Measurements from ENCODE around the gene ZMIZ2. TPM values are rescaled to one million over a fixed set of nuclear protein-coding genes. Genes with fewer than 3 reads are reported as not detected.

ZMIZ2 gene
- total and polyA plus RNA-seq, 7 donors = 11.7 to 32.9 (median 25.0) TPM

DNA sequence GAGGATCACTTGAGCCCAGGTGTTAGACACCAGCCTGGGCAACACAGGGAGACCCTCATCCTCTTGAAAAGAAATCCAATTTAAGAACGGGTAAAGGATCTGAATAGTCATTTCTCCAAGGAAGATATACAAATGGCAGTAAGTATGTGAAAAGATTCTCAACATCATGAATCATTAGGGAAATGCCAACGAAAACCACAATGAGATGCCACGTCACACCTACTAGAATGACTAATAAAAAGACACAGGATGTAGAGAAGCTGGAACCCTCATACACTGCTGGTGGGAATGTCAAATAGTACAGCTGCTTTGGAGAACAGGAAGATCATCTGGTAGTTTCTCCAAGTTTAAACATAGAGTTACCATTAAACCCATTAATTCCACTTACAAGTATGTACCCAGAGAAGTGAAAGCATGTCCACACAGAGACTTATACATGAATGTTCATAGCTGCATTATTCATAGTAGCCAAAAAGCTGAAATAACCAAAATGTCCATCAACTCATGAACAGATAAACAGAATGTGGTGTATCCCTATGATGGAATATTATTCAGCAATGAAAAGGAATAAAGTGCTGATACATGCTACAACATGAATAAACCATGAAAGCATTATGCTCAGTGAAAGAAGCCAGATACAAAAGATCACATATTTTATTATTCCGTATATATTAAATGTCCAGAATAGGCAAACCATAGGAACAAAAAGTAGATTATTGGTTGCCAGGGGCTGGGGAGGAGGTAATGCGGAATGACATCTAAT, 13.1 kb upstream of the ZMIZ2 start:
- ATAC-seq (peak in 3 of 4 donors; percentile 43 to 52 (median 51)), DNase-seq (no peak)
- H3K9me3 ChIP-seq = no peaks in the 10 kb centered on the region
- no peak overlapping the region for H3K4me3 ChIP-seq
- WGBS, 3 donors = 81 to 88% (median 81%) methylated on average over 5 of the region's 5 CpGs
- TF ChIP-seq, protein P1, sequence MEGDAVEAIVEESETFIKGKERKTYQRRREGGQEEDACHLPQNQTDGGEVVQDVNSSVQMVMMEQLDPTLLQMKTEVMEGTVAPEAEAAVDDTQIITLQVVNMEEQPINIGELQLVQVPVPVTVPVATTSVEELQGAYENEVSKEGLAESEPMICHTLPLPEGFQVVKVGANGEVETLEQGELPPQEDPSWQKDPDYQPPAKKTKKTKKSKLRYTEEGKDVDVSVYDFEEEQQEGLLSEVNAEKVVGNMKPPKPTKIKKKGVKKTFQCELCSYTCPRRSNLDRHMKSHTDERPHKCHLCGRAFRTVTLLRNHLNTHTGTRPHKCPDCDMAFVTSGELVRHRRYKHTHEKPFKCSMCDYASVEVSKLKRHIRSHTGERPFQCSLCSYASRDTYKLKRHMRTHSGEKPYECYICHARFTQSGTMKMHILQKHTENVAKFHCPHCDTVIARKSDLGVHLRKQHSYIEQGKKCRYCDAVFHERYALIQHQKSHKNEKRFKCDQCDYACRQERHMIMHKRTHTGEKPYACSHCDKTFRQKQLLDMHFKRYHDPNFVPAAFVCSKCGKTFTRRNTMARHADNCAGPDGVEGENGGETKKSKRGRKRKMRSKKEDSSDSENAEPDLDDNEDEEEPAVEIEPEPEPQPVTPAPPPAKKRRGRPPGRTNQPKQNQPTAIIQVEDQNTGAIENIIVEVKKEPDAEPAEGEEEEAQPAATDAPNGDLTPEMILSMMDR (IDR thresholded peaks at IDR 0.05) = no peak
- H3K27ac ChIP-seq = no peak overlapping the region
- H3K4me1 ChIP-seq = no peaks in the 10 kb centered on the region
- intact Hi-C loops (cut with DNase I) = no loop called here
- no peaks in the 10 kb centered on the region for H3K36me3 ChIP-seq (ENCODE audit: insufficient read depth in 1 of 2, low read depth in 1 of 2)
- H3K27me3 ChIP-seq (ENCODE audit: insufficient read depth in 3 of 3, low read length in 2 of 3) = no peaks in the 10 kb centered on the region

DNA sequence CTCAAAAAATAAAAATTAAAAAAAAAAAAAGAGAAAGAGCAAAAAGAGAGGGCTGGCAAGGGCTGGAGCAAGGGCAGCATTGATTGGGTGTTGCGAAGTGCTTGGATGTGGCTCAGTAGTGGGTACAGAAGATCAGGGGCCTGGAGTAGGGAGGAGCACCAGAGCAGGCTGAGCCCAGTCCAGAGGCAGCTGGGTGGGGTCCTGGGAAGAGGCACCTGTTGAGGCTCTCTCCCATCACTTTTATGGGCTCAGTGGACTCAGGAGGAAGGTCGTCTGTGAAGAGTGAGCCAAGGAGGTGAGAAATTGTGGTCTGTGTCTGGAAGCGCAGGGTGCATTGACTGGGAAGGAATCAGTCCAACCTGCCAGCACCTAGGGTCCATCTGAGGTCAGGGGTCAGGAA, 11.8 kb upstream of the ZMIZ2 start:
- TF ChIP-seq, protein P1 (IDR thresholded peaks at IDR 0.05) = no peak
- no peaks in the 10 kb centered on the region for H3K9me3 ChIP-seq
- no peaks in the 10 kb centered on the region for H3K36me3 ChIP-seq (ENCODE audit: insufficient read depth in 1 of 2, low read depth in 1 of 2)
- intact Hi-C loops (cut with DNase I) = no loop called here
- no peak overlapping the region for H3K27ac ChIP-seq
- DNase-seq = no peak
- no peaks in the 10 kb centered on the region for H3K27me3 ChIP-seq (ENCODE audit: insufficient read depth in 3 of 3, low read length in 2 of 3)
- WGBS, 3 donors = 83 to 88% (median 86%) methylated on average over 3 of the region's 3 CpGs
- no peaks in the 10 kb centered on the region for H3K4me1 ChIP-seq
- no peak for ATAC-seq
- H3K4me3 ChIP-seq = no peak overlapping the region

DNA sequence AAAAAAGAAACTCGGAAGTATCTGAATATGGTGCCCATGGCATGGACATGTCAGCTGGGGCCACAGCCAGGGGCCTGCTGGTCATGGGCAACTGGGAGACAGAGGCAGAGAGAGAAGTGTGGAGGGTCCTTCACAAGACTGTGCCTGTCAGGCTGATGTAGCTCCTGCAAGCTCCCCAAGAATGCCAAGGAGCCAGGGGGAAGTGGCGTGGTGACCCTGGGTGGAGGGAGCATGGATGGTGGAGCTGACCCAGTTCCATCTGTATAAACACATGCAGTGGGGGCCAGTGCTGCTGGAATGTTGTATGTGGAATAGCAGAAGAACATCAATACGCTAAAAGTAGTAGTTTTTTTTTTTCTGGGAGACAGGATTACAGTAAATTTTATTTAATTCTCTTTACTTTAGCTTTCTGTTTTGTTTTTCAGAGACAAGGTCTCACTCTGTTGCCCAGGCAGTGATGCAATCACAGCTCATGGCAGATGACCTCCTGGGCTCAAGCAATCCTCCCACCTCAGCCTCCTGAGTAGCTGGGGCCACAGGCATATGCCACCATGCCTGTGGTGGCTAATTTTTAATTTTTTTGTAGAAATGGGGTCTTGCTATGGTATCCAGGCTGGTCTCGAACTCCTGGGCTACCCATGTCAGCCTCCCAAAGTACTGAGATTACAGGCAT, 10.5 kb upstream of the ZMIZ2 start:
- TF ChIP-seq, protein P1 (IDR thresholded peaks at IDR 0.05) = no peak
- ATAC-seq = no peak
- H3K36me3 ChIP-seq (ENCODE audit: insufficient read depth in 1 of 2, low read depth in 1 of 2) = no peaks in the 10 kb centered on the region

DNA sequence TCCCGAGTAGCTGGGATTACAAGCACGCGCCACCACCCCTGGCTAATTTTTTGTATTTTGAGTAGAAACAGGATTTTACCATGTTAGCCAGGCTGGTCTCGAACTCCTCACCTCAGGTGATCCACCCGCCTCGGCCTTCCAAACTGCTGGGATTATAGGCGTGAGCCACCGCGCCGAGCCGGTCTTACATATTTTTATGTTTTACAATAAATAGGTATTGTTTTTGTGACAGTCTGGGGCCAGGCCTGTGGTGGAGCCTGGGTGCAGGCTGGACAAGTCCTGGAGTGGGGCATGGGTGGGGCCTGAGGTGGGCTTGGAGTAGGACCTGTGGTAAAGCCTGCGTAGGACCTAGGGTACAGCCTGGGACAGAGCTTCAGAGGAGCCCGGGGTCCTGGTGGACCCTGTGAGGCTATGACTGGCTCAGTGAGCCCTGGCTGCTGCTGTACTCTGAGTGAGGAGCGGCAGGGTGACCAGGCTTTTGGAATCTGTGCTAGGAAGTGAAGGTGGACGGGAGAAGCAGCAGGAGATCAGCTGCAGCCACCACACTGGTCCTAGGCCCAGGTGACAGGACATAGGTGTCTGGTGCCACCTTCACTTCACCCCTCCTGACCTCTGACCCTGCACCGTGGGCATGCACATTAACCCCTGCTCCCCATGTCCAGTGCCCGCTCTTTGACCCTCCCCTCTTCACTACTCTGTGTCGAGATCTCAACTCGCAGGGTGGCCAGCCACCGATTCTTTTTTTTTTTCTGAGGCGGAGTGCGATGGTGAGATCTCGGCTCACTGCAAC, 9.6 kb upstream of the ZMIZ2 start:
- DNase-seq (no peak), ATAC-seq (no peak)
- no peak overlapping the region for H3K4me3 ChIP-seq
- intact Hi-C loops (cut with DNase I) = no loop called here
- H3K9me3 ChIP-seq = no peaks in the 10 kb centered on the region
- TF ChIP-seq, protein P1 (IDR thresholded peaks at IDR 0.05) = no peak
- 89 to 94% (median 93%) methylated on average over 21 to 23 of the region's 23 CpGs for WGBS, 3 donors
- H3K4me1 ChIP-seq = no peaks in the 10 kb centered on the region
- H3K27ac ChIP-seq = no peak overlapping the region
- H3K36me3 ChIP-seq (ENCODE audit: insufficient read depth in 1 of 2, low read depth in 1 of 2) = no peaks in the 10 kb centered on the region
- H3K27me3 ChIP-seq (ENCODE audit: insufficient read depth in 3 of 3, low read length in 2 of 3) = no peaks in the 10 kb centered on the region

More for the DNA sequence above, 10.5 kb upstream of the ZMIZ2 start:
- no peaks in the 10 kb centered on the region for H3K27me3 ChIP-seq (ENCODE audit: insufficient read depth in 3 of 3, low read length in 2 of 3)
- no peak for DNase-seq
- no peak overlapping the region for H3K4me3 ChIP-seq
- no peak overlapping the region for H3K27ac ChIP-seq
- intact Hi-C loops (cut with DNase I) = no loop called here
- no peaks in the 10 kb centered on the region for H3K4me1 ChIP-seq
- no peaks in the 10 kb centered on the region for H3K9me3 ChIP-seq
- 86 to 94% (median 93%) methylated on average over 4 of the region's 4 CpGs for WGBS, 3 donors
